Stimulated activated CD8-positive, alpha-beta memory T cell treated with anti-CD3 and anti-CD28 coated beads, Interleukin-15, amount 100 ng/mL, for 4 hours (primary cell): Measurements from ENCODE around the gene MFSD6.
"Not testable (repeated sequence)": the region's sequence is repeated elsewhere in the genome, so short reads cannot be mapped to it uniquely, and the experiment has no call there.

Experiments used
- DNase-seq, 2 donors: peaks; one replicate each; pipeline ENCODE4 v3.0.0-alpha.2; 2020; ENCODE audit warnings: low read depth in 2 of 2

Gene MFSD6

DNA sequence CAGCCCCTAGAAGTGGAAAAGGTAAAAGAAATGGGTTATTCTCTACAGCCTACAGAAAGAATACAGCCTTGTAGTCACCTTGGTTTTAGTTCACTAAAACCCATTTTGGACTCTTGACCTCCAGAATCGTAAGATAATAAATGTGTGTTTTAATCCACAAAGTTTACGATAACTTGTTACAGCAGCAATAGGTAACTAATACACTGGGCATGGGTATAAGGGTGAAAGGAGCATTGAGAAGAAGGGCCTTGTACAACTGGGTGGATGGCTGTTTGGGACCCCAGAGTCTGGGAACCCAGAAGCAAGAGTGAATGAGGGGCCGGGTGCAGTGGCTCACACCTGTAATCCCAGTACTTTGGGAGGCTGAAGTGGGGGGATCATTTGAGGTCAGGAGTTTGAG, 2.2 kb upstream of the MFSD6 start:
- DNase-seq: no peak

DNA sequence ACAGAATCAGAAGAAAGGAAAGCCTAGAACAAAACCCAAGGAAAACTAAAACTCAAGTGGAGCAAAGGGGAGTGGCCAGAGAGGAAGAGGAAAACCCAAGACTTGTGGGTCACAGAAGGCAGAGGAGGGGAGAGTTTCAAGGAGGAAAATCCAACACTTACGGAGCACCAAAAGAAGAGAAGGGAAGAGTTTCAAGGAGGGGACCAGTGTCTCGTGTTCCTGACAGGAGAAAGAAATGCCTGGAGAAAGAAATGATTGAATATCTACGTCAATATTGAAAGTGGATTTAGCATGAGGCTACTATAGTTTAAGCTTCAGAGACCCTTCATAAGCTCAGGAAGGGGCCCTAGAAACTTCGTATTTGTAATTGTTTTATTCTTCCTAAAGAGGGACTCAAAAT, 1.4 kb upstream of the MFSD6 start:
- no peak for DNase-seq

DNA sequence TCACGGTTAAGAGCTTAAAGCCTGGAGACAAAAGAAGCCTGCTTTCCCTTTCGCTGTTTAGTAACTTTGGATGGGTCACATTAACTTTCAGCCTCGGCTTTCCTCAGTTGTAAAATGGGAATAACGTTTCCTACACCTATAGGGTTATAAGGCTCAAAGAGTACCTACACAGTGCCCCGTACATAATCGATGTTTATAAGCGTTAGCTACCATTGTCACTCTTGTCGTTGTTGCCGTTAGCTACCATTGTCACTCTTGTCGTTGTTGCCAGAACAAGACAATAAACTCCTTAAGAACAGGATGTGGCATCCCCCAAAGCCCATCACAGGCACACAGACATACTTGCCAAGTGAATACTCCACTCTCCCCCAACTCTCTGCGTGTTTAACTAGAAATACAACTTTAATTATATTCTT, 901 bp upstream of the MFSD6 start:
- no peak for DNase-seq

DNA sequence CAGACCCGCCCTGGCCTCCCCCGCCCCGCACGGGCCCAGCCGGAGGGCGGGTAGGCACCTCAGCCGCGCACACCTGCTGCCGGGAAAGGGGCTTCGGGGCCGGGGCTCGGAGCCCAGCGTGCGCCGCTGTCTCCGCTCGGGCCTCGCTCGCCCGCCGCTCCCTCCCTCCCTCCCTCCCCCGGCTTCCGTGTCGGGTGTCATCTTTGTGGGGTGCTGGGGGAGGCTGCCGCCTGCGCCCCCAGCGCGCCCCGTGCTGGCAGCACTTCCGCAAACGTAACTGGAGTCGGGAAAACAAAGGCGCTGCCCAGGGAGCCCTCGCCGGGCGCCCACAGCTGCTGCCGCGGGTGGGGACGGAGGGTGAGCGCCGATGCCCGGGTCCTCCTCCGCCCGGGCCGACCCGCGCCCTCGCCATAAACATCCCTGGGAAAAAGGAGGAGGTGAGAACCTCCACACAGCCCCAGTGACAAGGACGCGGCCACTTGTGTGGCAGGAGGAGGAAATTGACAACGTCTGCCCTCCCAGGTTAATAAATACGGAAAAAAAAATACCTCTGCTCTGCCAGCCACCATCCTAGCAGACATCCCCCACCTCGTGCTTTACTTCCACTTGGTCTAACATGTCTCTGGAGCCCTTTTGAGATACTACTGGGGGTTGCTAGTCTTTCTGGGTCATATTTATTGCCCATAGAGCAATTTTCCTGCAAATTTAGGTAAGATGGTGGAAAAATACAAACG, 550 bp downstream of the MFSD6 start:
- peak; percentile 58 to 67 for DNase-seq

DNA sequence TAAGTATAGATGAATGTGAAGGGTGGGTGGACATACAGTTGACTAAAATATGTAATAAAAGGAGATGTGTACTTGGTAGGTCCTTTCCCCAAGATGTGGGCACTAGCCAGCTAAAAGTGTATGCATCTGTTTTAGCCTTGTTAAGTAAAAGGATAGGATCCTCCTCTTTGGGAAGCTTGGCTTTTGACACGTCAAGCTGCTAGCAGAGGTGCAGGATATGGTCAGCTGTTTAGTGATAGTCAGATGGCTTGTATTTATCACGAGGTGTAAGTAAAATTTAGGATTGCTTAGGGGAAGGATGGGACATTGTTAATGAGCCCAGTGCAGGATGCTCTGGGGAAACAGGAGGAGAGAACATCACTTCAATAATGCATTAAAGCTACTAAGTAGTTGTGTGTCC, 1.5 kb downstream of the MFSD6 start:
- DNase-seq: no peak

DNA sequence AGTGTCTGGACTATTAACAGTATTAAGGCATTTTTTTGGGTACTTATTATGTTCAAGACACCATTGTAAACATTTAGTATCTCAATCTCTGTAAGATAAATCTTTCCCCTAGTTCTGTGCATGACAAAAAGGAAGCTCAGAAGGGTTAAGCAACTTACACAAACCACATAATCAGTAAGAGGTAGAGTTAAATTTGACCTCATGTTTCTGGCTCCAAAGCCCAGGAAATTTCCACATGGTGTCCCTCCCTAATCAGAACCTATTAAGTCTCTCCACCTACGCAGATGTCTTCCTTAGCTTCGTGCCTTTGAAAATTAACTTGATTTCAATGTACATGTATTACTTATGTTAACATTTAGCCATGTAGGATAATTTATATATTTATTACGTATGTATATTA, 2.0 kb downstream of the MFSD6 start:
- no peak for DNase-seq

DNA sequence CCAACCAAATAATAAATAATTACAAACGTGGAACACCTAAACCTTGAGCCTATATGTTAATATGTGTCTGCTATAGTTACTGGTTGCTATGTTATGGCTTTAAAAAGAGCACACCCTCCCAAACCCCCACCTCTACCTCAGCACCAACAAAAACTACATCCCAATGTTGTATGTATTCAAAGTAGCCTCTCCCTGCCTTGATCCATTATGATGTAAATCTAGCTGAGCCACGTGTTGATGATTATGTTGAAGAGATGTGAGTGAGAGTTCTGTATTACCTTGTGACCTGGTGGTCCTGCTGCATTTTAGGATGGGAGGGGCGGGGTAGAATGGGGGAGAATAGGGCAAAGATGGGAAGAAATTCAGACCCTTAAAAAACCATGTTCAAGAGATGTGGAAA, 4.8 kb downstream of the MFSD6 start:
- no peak for DNase-seq

DNA sequence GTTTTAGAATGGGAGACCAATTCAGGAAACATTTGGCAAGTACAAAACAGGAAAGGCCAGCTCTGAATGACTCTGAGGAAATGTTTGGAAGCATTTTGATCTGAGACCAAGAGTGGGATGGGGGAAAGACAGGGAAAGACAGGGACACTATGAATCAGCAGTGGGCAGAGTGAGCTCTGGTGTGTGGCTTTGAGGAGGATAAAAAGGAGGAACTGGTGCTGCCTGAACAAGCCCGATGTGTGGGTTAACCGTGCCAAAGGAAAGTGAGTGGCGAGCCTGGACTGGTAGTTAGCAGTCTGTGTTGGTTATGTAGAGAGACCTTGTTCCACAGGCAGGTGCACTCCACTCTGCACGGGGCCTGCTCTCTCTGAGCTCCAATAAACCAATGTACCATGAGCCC, 5.3 kb downstream of the MFSD6 start:
- DNase-seq: no peak

DNA sequence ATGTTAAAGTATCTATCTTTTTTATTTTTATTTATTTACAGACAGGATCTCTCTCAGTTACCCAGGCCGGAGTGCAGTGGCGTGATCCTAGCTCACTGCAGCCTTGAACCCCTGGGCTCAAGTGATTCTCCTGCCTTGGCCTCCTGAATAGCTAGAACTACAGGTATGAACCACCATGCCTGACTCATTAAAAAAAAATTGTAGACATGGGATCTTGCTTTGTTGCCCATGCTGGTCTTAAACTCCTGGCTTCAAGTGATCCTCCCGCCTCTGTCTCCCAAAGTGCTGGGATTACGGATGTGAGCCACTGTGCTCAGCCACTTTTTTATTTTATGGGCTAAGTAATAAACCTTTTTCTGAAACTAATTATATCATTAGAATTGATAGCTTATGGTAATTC, 7.1 kb downstream of the MFSD6 start:
- DNase-seq: no peak

DNA sequence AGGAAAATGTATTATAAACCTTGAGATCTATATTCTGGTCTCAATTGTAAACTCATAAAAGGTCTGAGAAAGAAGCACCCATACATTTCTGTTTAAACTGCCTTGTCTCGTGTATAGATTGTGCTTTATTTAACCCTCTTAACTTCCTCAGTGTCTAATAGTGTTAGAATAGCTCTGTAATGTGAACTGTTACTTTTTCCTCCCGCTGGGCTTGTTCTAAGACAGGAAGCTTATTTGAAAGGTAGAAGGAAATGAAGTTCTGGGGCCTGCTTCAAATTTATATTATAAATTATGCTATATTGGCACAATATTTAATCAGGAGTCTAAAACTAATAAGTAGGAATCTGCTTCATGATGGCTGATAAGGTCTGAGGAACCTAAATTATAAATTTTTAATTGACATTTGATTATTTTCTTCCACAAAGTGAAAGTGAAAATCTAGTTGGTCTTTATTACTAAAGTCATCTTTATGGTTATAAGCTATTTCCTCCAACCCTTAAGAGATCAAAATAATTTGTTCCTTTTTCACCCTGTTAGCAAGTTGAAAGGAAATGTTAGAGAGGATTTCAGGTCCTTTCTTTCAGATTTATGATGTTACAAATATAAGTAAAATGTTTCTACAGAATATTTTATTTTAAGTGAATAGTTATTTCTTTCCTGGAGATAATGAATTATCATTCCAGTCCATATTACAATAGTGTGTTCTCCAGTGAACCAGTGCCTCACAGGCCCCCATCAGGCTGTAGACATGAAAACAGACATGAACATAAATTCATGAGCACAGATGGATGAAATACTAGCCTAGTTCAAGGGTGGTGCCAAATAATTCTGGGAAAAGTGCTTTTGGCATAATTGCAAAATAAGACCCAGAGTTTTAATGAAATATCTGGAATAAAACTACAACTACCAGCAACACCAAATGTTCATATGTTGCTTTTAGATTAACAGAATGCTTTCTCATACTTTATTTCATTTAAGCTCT, 7.9 kb downstream of the MFSD6 start:
- DNase-seq: no peak

DNA sequence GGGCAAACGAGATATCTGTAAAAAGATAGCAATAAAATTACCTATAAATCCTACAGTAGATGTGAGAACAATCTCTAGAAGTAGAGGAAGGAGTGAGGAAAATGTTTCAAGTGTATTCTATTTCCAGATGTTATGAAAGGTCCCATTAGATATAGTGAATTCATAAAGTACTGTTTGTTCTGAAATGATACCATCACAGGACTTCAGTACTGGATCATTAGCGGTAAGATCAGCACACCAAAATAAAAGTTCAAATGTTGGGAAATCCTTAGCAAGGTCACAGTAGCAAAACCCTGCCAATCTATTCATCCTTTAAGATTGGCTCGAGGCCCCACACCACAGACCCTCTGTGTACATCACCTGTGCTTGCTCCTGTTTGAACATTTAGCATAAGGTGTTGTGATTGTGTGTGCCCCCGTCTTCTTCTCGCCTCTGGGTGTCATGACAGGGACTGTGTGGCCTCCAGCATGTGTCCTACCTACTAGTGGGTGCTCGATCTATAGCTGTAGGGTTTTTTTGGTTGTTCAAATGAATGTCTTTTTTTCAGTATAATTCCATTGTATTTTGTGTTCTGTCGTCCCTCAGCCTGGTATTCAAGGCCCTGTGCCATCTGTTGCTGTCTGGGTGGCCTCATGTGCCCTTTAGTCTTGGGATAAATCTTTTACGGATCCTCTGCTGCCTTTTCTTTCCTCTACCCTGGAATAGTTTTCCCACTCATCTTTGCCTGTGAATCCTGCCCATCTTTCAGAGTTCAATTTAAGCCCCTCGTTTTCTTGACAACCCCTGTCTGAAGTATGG, 9.1 kb downstream of the MFSD6 start:
- DNase-seq: no peak

DNA sequence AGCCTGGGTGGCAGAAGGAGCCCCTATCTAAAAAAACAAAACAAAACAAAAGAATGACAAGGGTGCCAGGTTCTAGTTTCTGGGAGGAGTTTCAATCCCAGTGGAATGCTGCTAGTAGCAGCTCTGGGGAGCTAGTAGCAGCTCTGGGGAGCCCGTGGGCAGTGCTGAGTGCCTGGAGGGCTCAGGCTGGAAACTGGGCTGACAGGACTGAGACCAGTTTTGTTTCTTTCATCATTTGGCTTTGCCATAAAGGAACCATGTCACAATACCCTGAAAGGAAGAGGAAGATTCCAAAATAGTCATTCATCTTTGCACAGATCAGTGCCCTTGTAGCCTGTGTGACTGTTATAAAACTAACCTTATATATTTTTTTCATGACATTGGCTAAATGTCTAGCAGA, 10.6 kb downstream of the MFSD6 start:
- DNase-seq: no peak

DNA sequence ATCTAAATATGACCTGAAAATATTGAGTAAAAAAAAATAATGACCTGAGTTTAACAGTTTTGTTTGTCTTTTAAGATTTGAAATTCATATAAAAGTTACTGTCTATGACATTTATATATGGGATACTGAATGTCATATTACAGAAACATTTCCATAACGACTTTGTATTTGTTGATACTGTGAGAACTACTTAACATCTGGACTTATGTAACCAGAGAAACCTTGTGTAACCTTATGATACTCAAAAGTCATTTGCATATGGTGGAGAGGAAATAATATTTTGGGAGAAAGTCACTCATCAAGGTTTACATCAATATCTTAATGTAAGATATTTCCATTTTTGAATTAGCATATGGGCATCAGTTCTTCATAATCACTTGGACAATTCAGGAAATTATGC, 12.6 kb downstream of the MFSD6 start:
- no peak for DNase-seq

DNA sequence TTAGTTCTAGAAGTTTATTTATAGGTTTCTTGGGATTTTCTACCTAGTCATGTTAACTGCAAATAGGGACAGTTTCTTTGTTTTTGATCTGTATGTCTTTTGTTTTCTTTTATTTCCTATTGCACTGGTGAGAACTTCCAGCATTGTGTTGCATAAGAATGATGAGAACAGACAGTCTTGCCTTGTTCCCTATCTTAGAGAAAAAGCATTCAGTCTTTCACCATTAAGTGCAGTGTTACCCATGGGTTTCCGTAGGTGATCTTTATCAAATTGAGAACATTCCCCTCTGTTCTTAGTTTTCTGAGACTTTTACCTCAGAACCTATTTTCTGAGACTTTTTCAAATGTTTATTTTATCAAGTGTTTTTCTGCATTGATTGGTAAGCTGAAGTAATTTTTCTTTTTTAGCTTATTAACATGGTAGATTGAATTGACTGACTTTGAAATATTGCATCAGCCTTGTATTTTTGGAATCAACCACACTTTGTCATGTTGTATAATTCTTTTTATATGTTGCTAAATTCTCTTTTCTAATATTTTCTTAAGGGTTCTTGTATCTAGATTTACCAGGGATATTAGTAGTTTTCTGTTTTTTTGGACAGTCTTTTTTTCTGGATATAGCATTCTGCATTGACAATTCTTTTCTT, 17.2 kb downstream of the MFSD6 start:
- no peak for DNase-seq

DNA sequence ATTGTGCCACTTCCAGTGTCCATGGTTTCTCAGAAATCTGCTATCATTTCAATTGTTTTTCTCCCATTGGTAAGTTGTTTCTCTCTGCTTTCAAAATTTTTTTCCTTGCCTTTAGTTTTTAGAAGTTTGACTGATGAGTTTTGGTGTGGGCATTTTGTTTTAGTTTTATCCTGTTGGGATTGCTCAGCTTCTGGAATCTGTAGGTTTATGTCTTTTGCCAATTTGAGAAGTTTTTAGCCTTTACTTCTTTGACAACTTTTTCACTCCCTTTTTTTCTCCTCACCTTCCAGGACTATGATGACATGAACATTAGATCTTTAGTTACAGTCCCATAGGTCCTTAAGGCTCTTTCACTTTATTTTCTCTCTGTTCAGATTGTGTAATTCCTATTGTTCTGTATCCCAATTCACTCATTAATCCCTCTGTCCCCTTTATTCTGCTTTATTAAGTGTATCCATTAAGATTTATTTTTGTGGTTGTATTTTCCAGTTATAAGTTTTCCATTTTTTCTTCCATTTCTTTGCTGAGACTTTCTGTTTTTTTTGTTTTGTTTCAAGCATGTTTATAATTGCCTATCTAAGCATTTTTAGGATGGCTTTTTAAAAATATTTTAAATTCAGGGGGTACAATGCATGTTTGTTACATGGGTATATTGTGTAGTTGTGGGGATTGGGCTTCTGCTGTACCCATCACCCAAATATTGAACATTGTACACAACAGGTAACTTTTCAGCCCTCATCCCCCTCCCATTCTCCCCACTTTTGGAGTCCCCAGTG, 17.9 kb downstream of the MFSD6 start:
- DNase-seq: no peak

DNA sequence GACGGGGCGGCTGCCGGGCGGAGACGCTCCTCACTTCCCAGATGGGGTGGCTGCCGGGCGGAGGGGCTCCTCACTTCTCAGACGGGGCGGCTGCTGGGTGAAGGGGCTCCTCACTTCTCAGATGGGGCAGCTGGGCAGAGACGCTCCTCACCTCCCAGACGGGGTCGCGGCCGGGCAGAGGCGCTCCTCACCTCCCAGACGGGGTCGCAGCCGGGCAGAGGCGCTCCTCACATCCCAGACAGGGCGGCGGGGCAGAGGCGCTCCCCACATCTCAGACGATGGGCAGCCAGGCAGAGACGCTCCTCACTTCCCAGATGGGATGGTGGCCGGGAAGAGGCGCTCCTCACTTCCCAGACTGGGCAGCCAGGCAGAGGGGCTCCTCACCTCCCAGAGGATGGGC, 22.7 kb downstream of the MFSD6 start:
- DNase-seq: not testable (repeated sequence)

DNA sequence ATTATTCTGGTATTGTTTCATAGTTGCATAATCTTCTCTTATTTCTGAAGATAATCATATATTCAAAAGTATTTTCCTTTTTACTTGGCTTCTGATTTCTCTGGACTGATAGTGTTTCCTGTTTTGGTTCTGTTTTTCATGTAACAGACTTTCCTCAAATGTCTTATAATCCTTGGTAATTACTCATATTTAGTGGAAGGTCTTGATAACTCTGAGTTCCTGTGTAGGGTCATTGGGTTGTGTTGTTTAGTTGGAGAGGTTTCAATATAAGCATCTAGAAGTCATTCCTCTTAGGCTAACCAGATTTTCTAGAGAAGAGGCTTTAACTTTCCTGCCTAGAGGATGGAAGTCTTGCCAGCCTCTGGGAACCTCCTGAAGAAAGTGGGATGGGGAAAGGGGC, 23.8 kb downstream of the MFSD6 start:
- DNase-seq: no peak

DNA sequence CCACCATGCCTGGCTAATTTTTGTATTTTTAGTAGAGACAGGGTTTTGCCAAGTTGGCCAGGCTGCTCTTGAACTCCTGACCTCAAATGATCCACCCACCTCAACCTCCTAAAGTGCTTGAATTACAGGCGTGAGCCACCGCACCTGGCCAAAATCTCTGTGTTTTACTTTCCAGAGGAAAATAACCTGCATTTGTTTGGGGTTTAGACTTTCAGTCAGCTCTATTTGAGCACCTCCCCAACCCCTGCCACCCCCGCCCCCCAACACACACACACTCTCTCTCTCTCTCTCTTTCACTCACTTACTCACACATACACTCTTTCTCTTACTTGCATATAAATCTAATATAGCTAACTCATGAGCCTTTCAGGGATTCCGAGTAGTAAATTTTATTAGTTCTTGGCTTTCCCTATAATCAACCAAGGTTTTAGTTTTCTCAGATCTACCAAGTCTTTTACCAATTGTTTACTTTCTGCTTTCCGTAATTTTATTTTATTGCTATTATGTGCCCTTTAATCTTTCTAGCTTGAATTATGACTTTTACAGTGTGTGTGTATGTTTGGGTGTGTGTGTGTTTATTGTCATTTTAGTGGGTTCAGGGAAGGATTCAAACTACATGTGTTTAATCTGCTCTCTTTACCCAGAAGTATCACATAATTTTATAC, 24.5 kb downstream of the MFSD6 start:
- DNase-seq: no peak

DNA sequence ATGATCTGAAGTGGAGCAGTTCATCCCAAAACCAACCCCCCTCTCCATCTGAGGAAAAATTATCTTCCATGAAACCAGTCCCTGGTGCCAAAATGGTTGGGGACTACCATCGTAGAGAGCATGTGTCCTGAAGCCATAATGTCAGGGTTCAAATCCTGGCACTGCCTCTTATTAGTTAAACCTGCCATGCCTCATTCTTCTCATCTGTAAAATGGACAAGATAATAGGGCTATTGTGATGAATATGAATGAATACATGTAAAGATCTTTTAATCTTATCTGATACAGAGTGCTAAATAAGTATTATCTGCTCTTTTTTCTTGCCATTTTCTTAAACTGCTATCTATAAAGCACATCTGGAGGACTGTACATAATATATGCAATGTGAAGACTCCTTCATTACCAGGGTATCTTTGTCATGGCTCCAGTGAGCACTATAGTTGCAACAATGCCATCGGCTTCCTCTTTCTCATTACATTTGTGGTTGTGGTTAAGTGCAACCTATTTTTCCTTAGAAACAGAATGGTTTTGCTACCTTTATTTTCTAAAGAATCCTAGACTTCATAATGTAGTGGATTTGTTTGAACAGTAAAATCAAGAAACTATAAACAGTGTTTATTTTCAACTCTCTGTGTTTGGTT, 27.0 kb downstream of the MFSD6 start:
- no peak for DNase-seq

DNA sequence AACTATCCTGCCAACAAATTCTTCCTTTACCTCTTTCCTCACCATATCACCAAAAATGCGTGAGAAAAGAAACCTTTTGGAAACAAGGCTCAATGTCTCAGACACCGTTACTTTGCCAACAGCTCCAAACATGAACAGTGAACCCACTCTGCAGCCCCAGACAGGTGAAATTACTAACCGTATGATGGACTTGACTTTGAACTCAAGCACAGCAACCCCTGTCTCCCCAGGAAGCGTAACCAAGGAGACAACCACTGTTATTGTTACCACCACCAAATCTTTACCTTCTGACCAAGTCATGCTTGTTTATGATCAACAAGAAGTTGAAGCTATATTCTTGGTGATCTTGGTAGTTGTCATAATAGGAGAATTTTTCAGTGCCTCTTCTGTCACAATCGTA, 28.4 kb downstream of the MFSD6 start:
- no peak for DNase-seq
